ENCODE measurements around the gene PRKCE.

- TF ChIP-seq GATA2 (IDR thresholded peaks at IDR 0.05; ENCODE audit: low read depth, low read length) (no peak), GATA3 (IDR thresholded peaks at IDR 0.05; ENCODE audit: low read depth, low read length) (no peak)
Observed at GRCh38 chr2:46211461-46211860, 560.0 kb downstream of the PRKCE start.
